HG02970 (cell line): Measurements from ENCODE around the gene LIN52.
"Not testable (repeated sequence)": the region's sequence is repeated elsewhere in the genome, so short reads cannot be mapped to it uniquely, and the experiment has no call there.

Experiments used
- ATAC-seq: cut with Tn5 transposase; IDR thresholded peaks from one replicate; pipeline ENCODE4 v1.9.1; 2021; ENCODE audit warnings: mild to moderate bottlenecking, moderate library complexity, moderate number of reproducible peaks; ENCODE audit not compliant: unreplicated experiment, low FRiP score

LIN52 gene

GRCh38 chr14:74089251-74090020 is 4.7 kb downstream of the LIN52 start:
- no peak for ATAC-seq

DNA sequence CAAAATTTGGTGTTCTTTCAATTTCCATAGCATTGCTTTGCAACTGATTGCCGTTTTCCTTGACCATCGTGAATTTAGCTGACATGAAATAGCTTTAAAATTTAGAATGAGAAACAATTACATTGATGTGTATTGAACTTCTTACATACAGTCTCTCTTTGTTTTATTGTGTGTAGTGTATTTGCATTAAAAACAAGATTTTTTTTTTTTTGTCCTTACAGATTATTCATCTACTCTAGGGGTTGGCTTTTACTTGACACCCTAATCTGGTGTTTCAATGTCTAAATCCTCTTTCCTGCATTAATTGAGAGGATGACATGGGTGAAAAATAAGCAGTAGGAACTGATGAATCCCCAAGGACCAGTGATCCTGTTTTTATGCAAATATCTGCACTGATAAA is 20.6 kb downstream of the LIN52 start:
- no peak for ATAC-seq

GRCh38 chr14:74109369-74109768 is 24.6 kb downstream of the LIN52 start:
- ATAC-seq = no peak

GRCh38 chr14:74111395-74112216 is 26.9 kb downstream of the LIN52 start:
- ATAC-seq = not testable (repeated sequence)

DNA sequence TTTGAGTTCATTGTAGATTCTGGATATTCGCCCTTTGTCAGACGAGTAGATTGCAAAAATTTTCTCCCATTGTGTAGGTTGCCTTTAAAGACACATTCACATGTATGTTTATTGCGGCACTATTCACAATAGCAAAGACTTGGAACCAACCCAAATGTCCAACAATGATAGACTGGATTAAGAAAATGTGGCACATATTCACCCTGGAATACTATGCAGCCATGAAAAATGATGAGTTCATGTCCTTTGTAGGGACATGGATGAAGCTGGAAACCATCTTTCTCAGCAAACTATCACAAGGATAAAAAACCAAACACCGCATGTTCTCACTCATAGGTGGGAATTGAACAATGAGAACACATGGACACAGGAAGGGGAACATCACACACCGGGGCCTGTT is 40.7 kb downstream of the LIN52 start:
- ATAC-seq = not testable (repeated sequence)

DNA sequence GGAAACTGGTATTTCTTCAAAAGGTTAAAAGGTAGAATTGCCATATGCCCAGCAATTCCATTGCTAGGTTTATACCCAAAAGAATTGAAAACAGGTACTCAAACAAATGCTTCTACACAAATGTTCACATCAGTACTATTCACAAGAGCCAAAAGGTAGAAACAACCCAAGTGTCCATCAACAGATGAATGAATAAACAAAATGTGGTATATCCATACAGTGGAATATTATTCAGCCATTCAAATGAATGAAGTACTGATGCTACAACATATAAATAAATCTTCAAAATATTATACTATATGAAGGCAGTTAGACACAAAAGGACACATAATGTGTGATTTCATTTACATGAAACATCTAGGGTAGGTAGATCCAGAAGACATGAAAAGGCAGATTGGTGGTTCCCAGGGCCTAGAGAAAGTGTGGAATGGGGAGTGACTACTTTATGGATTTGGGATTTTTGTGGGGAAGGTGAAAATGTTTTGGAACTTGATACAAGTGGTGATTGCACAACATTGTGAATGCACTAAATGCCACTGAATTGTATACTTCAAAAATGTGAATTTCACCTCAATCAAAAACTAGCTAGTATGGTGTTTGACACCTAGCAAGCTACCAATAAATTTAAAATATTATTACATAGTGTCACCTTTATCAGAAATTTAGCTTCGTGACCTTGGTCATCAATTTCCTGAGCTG is 41.7 kb downstream of the LIN52 start:
- no peak for ATAC-seq

DNA sequence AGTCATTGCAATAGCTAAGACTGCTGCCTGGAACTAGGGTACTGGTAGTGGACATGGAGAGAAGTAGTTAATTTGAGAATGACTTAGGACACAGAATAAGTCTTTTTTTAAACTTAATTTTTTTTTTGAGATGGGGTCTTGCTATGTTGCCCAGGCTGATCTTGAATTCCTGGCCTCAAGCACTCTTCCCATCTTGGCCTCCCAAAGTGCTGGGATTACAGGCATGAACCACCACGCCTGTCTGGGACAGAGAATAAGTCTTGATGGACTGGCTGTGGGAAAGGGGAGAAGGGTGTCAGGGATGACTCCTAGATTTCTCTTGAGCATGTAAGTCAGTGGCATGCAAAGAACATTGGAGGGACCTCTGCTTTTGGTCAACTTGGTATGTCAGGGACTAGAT is 42.9 kb downstream of the LIN52 start:
- no peak for ATAC-seq

DNA sequence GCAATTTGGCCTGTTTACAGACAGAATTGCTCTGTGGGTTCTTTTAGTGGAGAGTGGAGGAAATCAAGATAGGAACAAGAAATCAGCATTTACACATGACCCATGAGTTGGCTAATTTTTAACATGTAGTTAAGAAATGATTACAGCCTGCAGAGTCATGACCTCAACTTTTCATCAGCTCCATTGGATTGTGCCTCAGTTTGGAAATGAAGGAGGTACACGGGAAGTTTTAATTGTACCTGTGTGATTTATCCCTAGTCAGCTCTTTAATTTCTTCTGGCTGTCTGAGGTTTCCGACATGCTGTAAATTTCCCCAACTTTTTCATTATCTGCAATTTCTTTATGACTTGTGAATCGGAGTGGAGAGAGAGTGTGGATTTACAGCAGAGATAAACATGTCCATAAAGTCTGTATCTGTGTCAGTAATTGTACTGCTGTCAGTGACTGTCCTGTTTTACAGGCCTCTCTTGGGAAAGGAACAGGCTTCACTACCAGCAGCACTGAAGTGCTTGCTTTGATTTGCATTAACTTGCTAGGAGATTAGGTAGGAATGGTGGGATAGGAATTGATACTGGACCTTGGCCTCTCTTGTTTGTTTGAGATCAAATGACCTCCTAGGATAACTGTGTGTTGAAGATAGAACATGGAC is 49.2 kb downstream of the LIN52 start:
- ATAC-seq = no peak

- no peak for ATAC-seq
Observed at GRCh38 chr14:74134484-74134883, 49.7 kb downstream of the LIN52 start.

GRCh38 chr14:74135426-74135825 is 50.7 kb downstream of the LIN52 start:
- no peak for ATAC-seq

- ATAC-seq = no peak
Observed at GRCh38 chr14:74140374-74140850, 55.7 kb downstream of the LIN52 start.

DNA sequence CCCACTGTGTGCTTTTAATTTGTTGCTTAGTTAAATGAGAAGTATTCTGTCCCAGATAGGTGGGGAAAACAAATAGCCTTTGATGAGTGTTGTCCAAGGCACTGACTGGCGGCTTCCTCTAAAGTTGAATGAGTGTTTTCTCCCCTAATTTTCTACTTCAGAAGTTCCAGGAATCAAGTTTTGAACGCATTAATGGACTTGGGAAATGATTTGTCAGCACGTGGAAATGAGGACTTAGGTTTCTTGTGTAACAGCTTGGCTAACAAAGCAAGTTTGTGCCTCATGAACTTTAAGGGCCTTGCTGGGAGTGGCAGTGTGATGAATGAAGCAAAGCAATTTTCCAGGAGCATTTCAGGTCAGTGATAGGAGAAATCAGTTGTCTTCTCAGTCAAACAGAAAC is 56.9 kb downstream of the LIN52 start:
- no peak for ATAC-seq

- ATAC-seq = no peak
Observed at GRCh38 chr14:74142523-74142922, 57.8 kb downstream of the LIN52 start.

DNA sequence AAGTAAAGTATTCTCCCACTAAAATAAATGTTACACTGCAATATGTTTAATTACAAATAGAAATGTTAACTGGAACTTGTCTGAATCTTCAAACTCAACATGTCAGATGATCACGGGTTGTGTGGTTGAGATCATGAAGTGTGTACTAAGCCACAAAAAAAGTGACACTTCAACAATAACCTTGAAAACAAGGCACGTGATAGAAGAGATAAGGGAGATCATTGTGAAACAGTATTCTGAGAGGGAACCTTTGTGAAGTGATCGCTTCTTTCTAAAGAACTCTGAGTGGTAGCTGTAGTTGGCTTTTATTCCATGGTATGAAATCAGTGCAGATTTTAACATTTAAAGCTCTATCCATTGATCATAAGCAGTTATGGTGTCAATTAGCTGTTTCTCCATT is 60.0 kb downstream of the LIN52 start:
- ATAC-seq = no peak

DNA sequence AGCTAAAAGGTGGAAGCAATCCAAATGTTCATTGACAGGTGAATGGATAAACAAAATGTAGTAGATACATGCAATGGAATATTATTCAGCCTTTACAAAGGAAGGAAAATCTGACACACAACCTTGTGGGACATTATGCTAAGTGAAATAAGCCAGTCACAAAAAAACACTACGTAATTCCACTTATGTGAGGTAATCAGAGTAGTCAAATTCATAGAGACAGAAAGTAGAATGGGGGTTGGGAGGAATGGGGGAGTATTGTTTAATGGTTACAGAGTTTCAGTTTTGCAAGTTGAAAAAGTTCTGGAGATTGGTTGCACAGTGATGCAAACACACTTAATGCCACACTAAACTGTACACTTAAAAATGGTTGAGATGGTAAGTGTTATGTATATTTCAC is 62.8 kb downstream of the LIN52 start:
- ATAC-seq = no peak

GRCh38 chr14:74148705-74149104 is 63.9 kb downstream of the LIN52 start:
- no peak for ATAC-seq

- no peak for ATAC-seq
Observed at GRCh38 chr14:74155287-74155686, 70.5 kb downstream of the LIN52 start.

DNA sequence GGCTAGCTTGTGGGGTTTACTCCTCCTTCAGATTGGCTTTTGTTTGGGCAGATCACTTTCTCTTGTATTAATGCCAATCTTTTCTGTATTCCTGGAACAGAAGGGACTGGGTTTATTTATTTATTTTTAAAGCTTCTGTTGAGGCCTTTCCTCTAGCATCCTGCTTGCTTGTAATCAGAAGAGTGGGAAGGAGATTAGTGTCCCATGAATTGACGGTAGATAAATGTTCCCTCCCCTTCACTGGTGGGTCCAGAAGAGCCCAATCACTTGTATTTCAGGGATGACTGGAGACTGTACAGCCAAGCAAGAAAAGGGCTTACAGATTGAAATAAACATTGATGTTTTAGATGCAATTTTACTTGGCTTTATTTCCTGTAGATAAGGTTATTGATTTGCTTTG is 71.0 kb downstream of the LIN52 start:
- no peak for ATAC-seq

GRCh38 chr14:74160763-74161162 is 76.0 kb downstream of the LIN52 start:
- no peak for ATAC-seq

GRCh38 chr14:74161526-74162158 is 76.9 kb downstream of the LIN52 start:
- ATAC-seq = no peak
